ENCODE results near the gene VSIG10L.

VSIG10L gene

DNA sequence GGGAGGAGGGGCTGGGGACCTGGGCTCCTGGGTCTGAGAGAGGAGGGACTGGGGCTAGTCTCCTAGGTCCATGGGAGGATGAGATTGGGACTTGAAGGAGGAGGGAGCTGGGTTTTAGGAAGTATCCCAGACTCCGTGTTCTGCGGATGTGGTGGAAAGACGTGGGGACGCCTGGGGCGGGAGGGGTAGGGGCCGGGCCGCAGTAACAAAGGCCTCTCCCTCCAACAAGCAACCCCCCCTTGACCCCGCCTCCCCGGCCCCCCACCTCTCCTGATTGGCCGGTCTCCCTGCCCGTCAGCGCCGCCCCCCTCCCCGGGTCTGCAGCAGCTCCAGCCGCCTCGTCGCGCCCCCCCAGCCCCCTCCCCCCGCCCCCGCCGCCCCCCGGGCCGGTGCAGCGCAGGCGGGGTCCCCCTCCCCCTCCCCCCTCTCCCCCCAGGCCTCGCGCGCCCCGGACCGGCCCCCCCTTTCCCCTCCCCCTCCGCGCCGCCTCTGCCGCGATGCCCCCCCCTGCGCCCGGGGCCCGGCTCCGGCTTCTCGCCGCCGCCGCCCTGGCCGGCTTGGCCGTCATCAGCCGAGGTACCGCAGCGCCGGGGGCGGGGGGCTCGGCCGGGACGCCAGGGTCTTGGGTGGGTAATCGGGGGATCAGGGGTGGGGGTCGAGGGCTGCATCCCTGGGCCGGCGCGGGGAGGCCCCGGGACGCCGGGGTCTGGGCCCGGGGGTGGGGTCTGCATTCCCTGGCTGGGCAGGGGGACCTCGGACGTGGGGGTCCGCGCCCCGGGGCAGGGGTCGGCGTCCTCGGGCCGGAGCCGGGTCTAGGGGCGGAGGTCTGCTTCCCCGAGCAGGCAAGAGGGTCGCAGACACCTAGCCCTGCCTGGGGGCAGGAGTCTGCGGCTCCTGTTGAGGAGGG, 30.3 kb downstream of the VSIG10L start, which contains the start of gene IGLON5:
IGLON5 (plus strand) TSS at position 294 of the 907 bp plus-strand sequence; CDS start at position 498, 204 bp downstream.
- no peak for DNase-seq

- no peak for DNase-seq
Measured at GRCh38 chr19:51305479-51305878, 36.5 kb downstream of the VSIG10L start.

DNA sequence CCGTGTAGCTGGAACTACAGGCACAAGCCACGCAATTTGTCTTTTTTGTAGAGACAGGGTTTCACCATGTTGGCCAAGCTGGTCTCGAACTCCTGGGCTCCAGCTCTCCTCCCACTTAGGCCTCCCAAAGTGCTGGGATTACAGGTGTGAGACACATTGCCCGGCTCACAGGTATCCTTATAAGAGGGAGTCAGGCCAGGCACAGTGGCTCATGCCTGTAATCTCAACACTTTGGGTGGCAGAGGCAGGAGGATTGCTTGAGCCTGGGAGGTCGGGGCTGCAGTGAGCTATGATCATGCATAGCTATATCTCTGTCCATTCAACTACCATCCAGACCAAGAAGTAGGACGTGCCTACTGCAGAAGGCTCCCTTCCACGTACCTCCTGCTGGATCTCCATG, 40.7 kb downstream of the VSIG10L start:
- no peak for DNase-seq

DNA sequence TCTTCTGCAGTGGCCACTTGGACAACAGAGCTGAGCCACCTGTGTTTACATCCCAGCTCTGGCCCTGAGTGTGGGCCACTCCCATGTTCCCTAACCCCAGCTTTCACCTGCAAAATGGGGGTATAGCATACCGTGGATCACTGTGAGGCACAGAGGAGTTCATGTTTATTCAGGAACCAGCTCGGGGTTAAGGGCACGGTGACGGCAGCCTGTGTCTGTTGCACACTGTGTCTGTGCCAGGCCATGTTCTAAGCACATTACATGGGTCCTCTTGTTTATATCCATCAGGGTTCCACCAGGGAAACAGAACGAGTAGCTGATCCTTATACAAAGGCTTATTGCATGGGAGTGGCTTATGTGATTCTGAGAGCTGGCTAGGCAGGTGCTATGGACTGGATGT, 44.5 kb downstream of the VSIG10L start:
- no peak for DNase-seq

DNA sequence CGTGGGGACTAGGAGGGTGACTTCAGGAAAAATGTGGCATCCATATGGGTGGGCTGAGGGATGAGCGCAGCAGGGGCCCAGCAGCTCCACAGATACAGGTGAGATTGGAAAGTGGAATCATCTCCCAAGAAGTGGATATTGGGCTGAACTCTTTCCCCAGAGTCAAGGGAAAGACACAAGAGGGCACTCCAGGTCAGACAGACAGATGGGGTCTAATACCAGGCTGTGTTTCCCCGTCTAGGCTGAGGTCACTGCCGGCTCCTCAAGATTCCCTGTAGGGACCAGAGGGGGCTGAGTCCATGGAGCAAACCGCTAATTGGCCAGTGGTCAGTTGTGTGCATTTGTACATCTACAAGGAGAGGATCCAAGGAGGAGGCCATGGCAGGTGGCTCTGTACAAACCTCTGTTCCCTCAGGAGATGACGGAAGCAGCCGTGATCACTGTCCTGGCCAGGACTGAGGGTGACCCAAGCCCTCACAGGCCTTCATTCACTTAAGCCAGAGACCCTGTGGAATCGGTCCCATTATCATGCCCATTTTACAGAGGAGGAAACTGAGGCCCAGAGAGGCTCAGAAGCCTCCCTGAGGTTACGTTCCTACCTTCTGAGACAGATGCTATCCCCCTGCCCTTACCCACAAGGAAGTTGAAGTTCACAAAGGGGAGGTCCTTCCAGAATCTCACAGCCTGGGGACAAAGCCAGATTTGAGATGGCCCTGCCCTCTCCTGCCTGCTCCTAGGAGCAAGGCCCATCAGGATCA, 45.4 kb downstream of the VSIG10L start:
- DNase-seq, result no peak

DNA sequence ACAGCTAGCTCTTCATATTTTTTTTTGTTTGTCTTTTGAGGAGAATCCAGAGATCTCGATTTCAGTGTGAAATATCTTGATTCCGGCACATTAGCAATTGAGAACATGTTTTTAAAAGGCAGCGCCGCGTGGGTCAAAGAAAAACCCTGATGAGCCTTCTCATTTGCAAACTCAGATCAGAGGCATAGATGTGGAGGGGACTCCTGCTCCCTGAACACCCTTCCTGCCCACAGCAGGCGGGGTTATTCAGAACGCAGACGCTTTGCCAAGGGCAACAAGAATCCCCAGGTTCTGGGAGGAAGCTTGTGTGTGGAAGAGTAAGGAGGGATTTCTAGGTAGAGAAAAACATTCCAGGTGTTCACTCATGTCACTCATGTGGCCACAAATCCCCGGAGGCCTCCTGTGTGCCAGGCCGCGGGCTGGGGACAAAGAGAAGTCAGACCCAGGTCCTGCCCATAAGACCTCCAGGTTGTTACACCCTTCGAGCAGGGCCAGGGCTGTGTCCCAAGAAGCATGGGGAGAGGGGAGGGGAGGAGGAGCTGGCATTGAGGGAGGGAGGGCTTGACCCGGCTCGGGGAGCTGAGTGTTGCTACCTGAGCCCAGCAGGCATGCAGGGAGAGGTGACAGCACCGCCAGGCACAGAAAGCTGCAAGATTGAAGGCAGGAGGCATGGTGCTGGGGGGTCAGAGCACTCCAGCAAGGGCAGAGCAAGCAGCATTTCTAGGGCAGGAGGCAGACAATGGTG, 46.4 kb downstream of the VSIG10L start:
- no peak for DNase-seq

- DNase-seq, result no peak
Measured at GRCh38 chr19:51294977-51295375, 47.0 kb downstream of the VSIG10L start.

DNA sequence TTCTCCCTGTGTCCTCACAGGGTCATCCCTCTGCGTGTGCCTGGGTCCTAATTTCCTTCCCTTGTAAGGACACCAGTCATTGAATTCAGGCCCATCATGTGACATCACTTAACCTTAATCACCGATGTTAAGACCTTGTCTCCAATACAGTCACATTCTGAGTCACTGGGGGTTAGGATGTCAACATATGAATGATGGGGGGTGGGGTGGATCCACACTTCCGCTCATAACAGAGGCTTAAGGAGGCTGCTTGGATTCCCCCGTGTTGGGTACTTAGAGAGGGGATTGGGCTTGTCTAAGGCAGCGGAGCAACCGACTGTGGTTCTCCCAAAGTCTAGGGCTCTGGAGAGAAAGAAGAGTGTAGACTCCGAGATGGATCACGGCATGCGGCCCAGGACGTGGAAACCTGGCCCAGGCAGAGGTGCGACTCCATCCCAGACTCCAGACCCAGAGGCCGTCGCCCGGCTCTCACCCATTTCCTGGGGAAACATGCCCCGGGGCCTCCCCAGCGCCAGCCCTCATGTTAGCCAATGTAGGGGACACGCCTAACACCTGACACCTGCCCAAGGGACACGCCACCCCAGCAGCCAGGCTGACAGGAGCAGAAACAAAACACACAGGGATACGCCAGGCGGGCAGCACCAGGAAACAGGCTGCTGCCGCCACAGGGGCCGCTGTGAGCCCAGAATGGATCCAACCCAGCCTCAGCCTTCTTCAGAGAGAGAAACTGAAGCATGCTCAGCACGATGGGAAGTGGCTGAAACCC, 47.5 kb downstream of the VSIG10L start:
- no peak for DNase-seq

DNA sequence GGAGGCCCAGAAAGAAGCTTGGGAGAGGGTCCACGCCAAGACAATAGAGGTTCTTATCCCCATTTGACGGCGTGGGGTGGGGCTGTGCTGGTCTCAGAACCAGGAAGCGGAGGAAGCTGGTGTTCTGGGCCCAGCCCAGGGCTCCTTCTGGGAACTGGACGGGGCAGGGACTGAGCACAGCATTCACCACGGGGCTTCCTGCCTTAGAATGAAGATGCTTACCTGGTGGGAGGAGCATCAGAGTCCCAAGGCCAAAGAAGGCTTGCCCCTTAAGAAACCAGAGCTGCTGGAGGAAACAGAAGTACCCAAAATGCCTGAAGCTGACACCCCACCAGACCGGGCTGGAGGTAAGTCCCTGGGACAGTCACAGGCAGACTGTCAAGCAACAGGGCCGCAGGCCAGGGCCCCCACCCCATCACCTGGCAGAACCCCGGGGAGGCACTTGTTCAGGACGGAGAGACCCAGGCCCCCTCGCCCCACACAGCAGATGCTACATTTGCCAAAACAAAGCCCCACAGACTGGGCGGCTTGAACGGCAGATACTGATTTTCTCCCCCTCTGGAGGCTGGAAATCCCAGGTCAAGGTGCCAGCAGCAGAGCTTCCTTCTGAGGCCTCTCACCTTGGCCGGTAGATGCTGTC, 48.2 kb downstream of the VSIG10L start:
- no peak for DNase-seq

GRCh38 chr19:51292971-51293370, 49.0 kb downstream of the VSIG10L start:
- DNase-seq, result no peak

DNA sequence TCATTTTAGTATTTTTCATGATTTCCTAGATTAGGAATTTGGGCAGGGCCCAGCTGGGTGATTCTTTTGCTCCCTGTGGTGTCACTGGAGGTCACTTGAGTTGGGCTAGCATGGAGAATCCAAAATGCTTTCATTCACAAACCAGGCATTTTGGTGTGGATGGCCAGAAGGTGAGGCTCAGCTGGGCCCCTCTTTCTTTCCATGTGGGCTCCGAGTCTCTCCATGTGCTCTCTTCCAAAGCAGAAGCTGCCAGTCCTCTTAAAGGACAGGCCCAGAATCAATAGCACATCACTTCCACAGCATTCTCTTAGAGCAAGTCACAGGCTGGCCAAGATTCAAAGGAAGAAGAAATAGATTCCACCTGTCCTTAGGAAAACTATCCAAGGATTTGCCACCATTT, 52.3 kb downstream of the VSIG10L start:
- no peak for DNase-seq

DNA sequence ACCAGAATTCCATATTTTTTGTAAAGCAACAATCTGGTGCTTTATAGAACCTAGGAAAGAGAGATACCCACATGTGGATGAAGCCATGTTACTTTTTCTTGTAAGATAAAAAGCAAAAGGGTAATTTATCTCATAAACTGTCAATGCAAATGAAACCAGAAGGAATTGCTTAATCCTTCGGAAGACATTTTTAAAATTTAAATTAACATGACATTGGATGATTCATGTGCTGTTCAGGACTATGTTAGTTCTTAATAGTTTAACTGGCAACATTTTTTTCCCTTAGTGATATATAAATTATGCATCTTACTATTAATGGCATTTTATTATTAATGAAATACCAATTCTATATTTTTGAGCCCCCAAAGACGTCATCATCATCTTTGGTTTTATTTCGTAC, 56.3 kb downstream of the VSIG10L start:
- no peak for DNase-seq

DNA sequence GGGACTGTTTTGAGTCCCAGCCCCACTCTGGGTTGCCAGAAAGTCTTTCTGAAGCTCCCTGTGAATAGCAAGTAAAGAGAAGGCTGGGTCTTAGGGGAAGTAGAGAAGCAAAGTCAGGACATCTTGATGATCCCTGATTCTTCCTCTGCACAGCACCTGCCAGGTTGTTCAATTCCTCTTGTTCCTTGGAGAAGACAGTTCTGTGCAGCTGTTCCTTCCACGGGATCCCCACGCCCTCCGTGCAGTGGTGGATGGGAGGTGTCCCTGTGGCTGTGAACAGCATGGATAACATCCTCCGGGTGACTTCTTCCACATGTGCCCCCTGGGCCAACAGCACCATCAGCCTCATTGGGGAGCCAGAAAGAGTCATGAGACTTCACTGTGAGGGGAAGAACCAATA, 59.6 kb downstream of the VSIG10L start:
- no peak for DNase-seq
